Ovary (tissue), 9 donors: ENCODE results near the gene ZDHHC21. TPM values are rescaled to one million over a fixed set of nuclear protein-coding genes. Genes with fewer than 3 reads are reported as not detected.

Experiments
- DNase-seq, 5 donors: peaks; one replicate each; pipeline ENCODE4 v3.0.0-alpha.2; 2019 to 2020
- H3K27ac ChIP-seq, 2 donors: fragments of 200-600 bp; one replicate each; pipeline versions ENCODE4 v1.5.1 to v1.8.0; 2019 to 2022
- H3K27me3 ChIP-seq: fragments of 200-600 bp; one replicate; pipeline ENCODE4 v1.8.0; 2022
- H3K36me3 ChIP-seq: fragments of 200-600 bp; sonication (generic); one replicate; pipeline ENCODE4 v1.5.1; 2019
- H3K4me1 ChIP-seq: one replicate; pipeline ENCODE4 v1.8.1; 2013; ENCODE audit warnings: mild to moderate bottlenecking, moderate library complexity; ENCODE audit not compliant: insufficient read depth
- H3K4me3 ChIP-seq: fragments of 200-600 bp; sonication (generic); one replicate; pipeline ENCODE4 v1.5.1; 2017
- H3K9me3 ChIP-seq, 2 donors: fragments of 200-600 bp in 1 of 2; sonication (generic) in 1 of 2; one replicate each; pipeline versions ENCODE4 v1.5.1 to v1.8.1; 2013 to 2019; ENCODE audit warnings: mild to moderate bottlenecking in 1 of 2, moderate library complexity in 1 of 2
- CTCF ChIP-seq, 3 donors: fragments of 450-650 bp in 2 of 3; fragments of 200-600 bp in 1 of 3; IDR thresholded peaks; one replicate each; pipeline versions ENCODE4 v1.5.1 to v1.8.0; 2016 to 2022; ENCODE audit warnings: antibody characterized with exemption in 3 of 3, mild to moderate bottlenecking in 1 of 3
- EP300 ChIP-seq: sonication (generic); formaldehyde crosslinking; IDR thresholded peaks from one replicate; pipeline ENCODE4 v1.6.1; 2017; ENCODE audit warnings: antibody characterized with exemption
- POLR2A ChIP-seq: fragments of 450-650 bp; IDR thresholded peaks from one replicate; pipeline ENCODE4 v1.6.1; 2017; ENCODE audit warnings: antibody characterized with exemption, mild to moderate bottlenecking, moderate library complexity
- WGBS, 3 donors: extraction: QIAGEN DNeasy Blood & Tissue Kit in 1 of 3; methylation state at CpG; one replicate each; pipeline versions ENCODE4 v1.1.5 to v1.1.7; 2013 to 2017; 5-methylcytosine and 5-hydroxymethylcytosine counted together
- intact Hi-C, 4 donors: fragments of 100-400 bp; cut with DNase I; formaldehyde crosslinking; loops; one replicate each; pipeline versions ENCODE4 v1.11.0 to v1.15.1; 2022 to 2023
- polyA plus RNA-seq, 2 donors: library from polyadenylated mRNA; stranded (reverse); fragments of 200-250 nt in 1 of 2; fragments of 350-450 nt in 1 of 2; fragmentation: Illumina TruSeq in 1 of 2; extraction: RNeasy Lipid Tissue Mini Kit (QIAGEN cat#74804) in 1 of 2; gene quantifications; one replicate each; pipeline ENCODE4 v1.2.3, GENCODE V29; 2013 to 2014
- total RNA-seq, 7 donors: library from RNA; depleted of rRNA in 2 of 7; stranded (reverse); fragments of >200 nt in 2 of 7; fragmentation: NEBNext Ultra II Directional in 3 of 7; extraction: Animal tissue kit (Norgen Biotek cat#: 25700) in 3 of 7; gene quantifications; one replicate each; pipeline versions ENCODE4 v1.1.0 to v1.2.4, GENCODE V29; 2016 to 2023
- donor health status: DM: no; HTN: no; CAD: no; lungs with moderate emphysema.
- donor health status: DM: no; HTN: no; CAD: no.
- donor health status: Bipolar disorder and iron deficiency.
- donor health status: DM: yes; HTN: yes; CAD: no.
- donor health status: DM: no; HTN: no; CAD: no.
- donor health status: DM: yes; HTN: yes; CAD: no.

Gene ZDHHC21
- total and polyA plus RNA-seq, 9 donors: 2.3 to 14.9 (median 8.6) TPM

- Histone ChIP-seq H3K9me3 (no peaks in the 10 kb centered on the region), H3K4me1 (no peaks in the 10 kb centered on the region), H3K4me3 (no peak overlapping the region), H3K27me3 (no peaks in the 10 kb centered on the region), H3K36me3 (no peaks in the 10 kb centered on the region), H3K27ac (no peak overlapping the region)
- intact Hi-C loops: no loop called here
- no peak for TF ChIP-seq EP300
- no peak for TF ChIP-seq CTCF (IDR thresholded peaks at IDR 0.05)
- no peak for TF ChIP-seq POLR2A
- 58 to 73% (median 61%) methylated on average over 4 of the region's 4 CpGs for WGBS, 3 donors
- DNase-seq: no peak
Observed at GRCh38 chr9:14565352-14566016, 127.7 kb downstream of the ZDHHC21 start.

- Histone ChIP-seq H3K9me3 (no peaks in the 10 kb centered on the region), H3K4me1 (no peaks in the 10 kb centered on the region), H3K36me3 (no peaks in the 10 kb centered on the region), H3K4me3 (no peak overlapping the region), H3K27me3 (no peaks in the 10 kb centered on the region), H3K27ac (no peak overlapping the region)
- 60 to 75% (median 66%) methylated on average over 9 of the region's 9 CpGs for WGBS, 3 donors
- TF ChIP-seq CTCF (IDR thresholded peaks at IDR 0.05): no peak
- TF ChIP-seq POLR2A: no peak
- TF ChIP-seq EP300: no peak
- intact Hi-C loops: no loop called here
- no peak for DNase-seq
Observed at GRCh38 chr9:14563902-14564624, 129.2 kb downstream of the ZDHHC21 start.

DNA sequence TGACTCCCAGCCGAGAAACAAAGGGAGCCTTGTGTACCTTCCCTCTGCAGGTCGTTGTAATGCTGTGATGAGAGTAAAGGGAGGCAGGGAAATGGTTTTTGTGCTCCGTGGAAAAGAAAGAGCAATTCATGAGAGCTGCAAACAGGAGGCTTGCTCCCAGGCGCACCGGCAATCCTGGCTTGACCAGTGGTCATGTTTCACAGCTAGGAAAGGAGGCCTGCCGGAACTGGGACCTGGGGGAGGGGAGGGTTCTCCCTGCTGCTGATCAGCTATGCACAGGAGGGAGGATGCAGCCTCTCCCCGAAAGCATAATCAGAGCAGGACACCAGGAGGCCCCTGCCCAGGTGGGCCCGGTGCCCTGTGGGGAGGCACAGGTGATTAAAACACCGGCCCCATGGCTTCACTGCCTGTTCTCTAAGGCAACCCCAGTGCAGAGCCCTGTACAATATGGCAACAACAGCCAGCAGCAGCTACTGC lies 131.3 kb downstream of the ZDHHC21 start:
- no peak for DNase-seq

More for the DNA sequence above, 131.3 kb downstream of the ZDHHC21 start:
- intact Hi-C loops: no loop called here
- no peak for TF ChIP-seq POLR2A
- no peak for TF ChIP-seq EP300
- TF ChIP-seq CTCF (IDR thresholded peaks at IDR 0.05): no peak
- Histone ChIP-seq H3K27ac (no peak overlapping the region), H3K9me3 (no peaks in the 10 kb centered on the region), H3K4me3 (no peak overlapping the region), H3K27me3 (no peaks in the 10 kb centered on the region), H3K36me3 (no peaks in the 10 kb centered on the region), H3K4me1 (no peaks in the 10 kb centered on the region)
- 30 to 35% (median 31%) methylated on average over 9 of the region's 9 CpGs for WGBS, 3 donors

Other genes with a start within 250 kb of the ZDHHC21 start
- not detected for gene CER1, start 29.3 kb upstream of the ZDHHC21 start, total RNA-seq
- not detected for gene CER1, start 29.3 kb upstream of the ZDHHC21 start, polyA plus RNA-seq
- gene FREM1, start 217.0 kb upstream of the ZDHHC21 start, total RNA-seq: 1 to 10 TPM in 5 of 7 donors, under 1 TPM in 2; 0.61 to 6.9 (median 2.8) TPM
- gene FREM1, start 217.0 kb upstream of the ZDHHC21 start, polyA plus RNA-seq: 1 to 10 TPM in 1 of 2 donors, under 1 TPM in 1; 0.79 to 9.2 TPM